HG03039 (cell line): ENCODE data around the gene KRTAP10-4.
"Not testable (repeated sequence)": the region's sequence is repeated elsewhere in the genome, so short reads cannot be mapped to it uniquely, and the experiment has no call there.

Experiments used
- ATAC-seq: cut with Tn5 transposase; IDR thresholded peaks from one replicate; pipeline ENCODE4 v1.9.1; 2021; ENCODE audit warnings: mild to moderate bottlenecking, moderate library complexity; ENCODE audit not compliant: unreplicated experiment

KRTAP10-4 gene

DNA sequence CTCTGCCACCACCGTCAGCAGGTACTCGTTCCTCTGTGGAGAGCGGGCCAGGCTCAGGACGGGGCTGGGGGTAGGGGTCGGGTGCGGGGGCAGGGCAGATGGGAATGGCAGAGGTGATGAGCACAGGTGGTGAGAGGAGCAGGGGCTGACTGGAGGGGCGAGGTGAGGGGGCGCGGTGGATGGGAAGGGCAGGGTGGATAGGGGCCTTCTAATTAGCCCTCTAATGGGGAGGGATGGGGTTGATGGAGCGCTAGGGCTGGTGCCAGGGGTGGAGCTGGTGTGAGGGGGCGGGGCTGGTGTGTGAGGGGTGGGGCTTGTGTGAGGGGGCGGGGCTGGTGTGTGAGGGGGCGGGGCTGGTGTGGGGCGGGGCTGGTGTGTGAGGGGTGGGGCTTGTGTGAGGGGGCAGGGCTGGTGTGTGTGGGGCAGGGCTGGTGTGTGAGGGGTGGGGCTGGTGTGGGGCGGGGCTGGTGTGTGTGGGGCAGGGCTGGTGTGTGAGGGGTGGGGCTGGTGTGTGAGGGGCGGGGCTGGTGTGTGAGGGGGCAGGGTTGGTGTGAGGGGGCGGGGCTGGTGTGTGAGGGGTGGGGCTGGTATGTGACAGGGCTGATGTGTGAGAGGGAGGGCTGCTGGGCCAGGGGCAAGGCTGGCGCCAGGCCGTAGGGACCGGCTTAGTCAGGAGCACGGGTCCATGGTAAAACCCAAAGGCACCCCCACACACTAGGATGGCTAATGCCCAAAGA lies 39.5 kb upstream of the KRTAP10-4 start:
- ATAC-seq, result no peak

DNA sequence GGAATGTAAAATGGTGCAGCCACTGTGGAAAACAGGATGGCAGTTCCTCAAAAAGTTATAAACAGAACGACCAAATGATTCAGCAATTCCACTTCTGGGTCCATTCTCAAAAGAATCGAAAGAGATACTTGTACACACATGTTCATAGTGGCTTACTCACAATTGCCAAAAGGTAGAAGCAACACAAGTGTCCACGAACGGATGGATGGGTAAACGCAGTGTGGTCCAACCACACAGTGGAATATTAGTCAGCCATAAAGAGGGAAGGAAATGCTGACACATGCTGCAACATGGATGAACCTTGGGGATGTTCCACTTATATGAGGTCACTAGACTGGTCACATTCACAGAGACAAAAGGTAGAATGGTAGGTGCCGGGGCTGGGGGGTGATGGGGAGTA lies 38.8 kb upstream of the KRTAP10-4 start:
- no peak for ATAC-seq

DNA sequence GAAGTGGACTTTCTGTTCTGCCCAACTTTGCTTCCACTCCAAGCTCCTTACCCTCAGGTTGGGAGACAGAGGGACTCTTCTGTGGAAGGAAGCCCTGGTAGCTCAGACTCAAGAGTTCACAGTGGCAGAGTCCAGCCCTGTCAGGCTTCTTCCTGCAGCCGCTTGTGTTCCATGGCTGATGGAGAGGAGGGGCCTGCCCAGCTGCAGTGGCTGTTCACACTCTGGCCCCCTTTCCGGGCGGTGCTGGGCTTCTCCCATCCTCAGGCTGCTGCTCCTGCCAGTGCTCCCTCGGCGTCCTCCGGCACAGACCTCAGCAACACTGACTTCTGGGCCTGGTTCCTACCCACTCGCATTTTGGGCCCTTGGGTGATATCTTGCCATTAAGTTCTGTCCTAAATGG lies 37.6 kb upstream of the KRTAP10-4 start:
- ATAC-seq, result no peak

DNA sequence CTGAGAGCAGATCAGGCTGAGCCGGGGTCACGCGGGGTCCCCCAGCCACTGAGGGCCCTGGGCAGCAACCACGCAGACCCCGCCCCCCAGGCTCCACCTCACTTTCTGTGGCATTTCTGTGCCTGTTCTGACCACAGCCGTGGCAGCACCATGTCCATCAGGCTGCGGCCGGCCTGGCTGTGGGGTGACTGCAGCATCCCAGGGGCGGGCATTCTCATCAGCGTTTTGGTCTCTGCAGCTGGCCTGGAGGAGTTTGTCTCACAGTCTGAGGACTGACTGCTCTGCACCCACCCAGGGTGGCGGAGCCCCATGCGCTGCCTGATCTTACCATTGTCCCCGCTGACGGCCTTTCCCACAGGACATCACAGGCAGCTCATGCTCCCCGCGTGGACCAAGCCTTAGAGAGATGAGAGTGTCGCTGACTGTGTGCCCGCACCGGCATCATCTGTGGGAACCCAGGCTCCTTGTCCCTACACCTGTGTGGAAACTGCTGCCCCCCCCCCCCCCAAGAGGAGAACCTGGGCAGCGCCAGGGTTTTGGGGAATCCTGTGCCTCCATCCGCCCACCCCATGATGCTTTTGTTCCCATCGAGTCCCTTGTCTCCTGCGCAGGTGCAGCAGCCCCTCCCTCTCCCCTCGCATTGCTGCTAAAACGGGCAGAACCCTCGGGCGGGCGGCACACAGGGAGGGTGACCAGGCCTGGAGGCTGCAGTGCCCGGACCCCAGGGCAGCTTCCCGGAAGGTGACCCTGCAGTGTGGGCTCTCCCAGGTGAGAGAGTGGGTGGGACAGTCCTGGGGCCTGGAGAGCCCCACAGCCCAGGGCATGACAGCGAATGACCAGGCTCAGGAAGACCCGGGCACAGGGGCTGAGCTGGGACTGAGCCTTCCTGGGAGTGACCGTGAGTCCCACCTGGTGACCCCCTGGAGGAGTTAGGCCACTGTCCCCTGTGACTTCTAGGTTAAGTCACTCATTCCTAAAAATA lies 35.3 kb upstream of the KRTAP10-4 start:
- no peak for ATAC-seq

DNA sequence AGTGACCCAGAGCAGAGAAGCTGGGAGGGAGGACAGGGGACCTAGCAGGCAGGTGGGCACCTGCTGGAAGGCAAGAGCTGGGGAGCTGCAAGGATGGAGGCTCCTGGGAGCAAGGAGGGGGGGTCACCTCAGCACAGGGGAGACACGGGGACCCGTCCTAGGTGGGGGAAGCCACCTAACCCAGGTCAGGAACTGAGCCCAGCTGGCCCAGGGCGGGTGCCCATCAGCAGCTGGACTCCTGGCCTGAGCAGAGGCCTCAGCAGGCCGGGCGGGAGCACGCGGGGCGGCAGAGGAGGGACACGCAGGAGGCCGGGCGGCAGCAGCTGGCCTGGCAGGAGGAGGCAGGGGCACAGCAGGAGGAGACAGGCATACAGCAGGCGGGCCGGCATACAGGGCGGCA lies 34.5 kb upstream of the KRTAP10-4 start:
- ATAC-seq, result no peak

DNA sequence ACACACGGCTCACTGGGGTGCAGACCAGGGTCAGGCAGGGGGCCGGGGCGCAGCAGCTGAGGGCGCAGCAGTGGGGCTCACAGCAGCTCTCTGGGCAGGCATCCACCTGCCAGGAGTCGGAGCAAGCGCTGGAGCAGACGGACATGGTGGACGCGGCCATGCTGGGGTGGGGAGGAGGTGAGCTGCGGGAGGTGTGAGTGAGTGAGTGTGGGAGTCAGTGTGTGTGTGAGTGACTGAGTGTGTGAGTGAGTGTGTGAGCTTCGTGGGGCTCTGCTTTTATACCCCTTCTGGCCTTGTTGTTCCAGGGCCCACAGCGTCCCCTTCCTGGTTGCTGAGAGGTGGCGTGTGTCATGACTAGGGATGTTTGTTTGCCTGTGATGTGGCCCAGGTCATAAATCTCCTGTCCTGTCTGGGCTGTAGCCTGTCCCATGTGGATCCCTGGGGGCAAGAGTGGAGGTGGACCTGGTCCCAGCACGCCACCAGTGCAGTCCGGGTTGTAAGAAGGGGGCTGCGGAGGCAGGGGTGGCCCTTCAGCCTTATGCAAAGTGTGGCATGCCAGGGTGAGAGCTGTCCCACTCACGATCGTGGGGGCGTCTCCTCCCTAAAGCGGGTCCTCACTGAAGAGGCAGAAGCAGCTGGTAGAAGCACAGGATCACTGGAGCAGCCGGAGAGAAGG lies 33.4 kb upstream of the KRTAP10-4 start, which contains the start of gene KRTAP10-1:
Gene KRTAP10-1, minus strand, starts transcription at position 205 of the 676 bp plus-strand sequence. Its CDS starts 45 bp downstream, at position 160.
- no peak for ATAC-seq

DNA sequence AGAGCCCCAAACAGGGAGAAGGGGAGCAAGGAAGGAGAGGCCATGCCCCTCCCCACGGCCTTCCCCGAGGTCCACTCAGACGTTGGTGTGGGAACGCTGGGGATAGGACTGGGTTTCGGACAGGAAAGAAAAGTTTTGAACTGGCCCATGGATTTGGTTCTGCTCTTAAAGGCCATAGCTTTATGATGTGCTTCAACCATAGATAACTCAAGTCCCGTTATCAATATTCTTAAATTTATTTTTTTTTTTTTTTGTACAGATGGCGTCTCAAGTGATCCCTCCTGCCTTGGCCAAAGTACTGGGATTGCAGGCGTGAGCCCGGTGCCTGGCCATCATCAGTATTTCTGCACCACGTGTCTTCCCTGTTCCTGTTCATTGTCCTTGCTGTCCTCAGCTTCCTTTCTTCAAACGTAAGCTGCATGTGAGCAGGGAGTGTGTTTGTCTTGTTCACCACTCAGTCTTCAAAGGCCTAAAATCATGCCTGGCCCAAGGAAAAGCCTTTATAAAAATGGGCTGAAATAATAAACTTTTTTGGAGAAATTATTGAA lies 32.7 kb upstream of the KRTAP10-4 start:
- no peak for ATAC-seq

DNA sequence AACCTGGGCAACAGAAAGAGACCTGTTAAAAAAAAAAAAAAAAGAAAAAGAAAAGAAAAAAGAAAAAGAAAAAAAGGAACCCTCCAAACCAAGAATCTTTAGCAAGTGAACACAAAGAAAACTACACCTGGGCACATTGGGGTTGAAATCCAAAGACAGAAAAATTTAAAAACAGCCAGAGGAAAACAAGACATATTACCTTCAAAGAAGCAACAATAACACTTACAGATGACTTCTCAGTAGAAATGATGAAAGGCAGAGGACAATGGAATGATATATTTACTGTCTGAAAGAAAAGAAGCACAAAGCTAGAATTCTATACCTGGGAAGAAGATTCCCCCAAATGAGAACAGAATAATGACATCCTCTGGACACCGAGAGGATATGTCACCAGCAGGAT lies 30.8 kb upstream of the KRTAP10-4 start:
- ATAC-seq, result no peak

DNA sequence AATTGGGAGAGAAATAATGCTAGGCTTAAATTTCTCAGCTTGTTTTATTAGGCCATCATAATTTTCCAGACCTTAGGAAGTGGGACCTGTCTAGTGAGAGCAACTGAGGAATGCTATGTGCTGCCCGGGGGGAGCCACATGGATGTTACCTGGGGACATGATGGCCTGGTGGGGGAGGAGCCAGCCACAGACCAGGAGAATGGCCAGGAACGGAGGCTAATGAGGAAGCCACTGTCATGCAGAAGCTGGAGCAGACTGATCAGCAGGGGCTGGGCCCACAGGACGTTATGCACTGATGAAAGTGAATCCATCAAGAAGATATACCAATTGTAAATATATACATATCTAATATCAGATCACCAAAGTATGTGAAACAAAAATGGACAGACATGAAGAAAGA lies 29.0 kb upstream of the KRTAP10-4 start:
- no peak for ATAC-seq

DNA sequence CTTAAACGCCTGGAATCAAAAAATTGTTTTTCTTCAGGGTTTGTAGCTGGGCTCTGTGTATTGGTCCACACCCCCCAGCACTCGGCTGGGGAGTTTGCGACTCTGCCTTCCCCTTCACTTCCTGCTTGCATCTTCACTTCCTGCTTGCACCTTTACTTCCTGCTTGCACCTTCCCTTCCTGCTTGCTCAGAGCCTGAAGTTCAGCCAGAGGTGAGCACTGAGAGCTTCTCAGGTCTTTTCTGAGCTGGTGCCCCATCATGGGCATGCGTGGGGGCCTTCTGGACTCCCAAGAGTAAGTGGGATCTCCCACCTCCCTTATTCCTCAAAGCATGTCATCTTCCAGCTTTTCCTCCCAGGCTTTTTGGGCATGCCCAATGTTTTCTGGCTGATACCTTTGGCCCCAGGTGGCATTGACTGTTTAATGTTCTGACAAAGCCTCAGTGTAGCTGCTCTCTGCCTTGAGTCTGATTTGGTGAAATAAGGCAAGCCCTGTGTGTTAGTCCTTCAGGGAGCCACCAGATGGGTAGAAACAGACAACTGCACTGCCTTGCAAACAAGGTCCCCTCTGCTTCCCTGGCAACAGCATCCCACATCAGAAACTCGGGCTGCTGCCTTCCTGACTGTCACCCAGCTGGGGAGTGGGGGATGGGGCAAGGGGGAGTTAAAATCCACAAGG lies 25.7 kb upstream of the KRTAP10-4 start:
- no peak for ATAC-seq

DNA sequence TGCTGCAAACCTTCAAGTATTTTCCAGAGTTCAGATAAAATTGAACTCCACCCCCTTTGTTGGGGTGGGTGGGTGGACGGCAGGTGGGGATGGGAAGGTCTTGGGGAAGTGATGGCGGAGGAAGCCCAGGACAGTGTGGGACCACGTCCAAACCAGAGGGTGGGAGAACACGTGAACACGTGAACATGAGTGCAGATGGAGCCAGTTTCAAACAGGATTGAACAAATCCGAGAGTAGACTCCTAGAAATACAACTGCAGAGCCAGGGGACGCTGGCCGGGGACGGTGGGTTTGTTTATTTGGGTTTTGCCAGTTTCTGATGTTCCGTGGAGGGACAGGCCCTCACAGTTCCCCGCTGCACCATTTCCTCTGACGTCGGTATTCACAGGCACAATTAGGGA lies 25.1 kb upstream of the KRTAP10-4 start:
- no peak for ATAC-seq

DNA sequence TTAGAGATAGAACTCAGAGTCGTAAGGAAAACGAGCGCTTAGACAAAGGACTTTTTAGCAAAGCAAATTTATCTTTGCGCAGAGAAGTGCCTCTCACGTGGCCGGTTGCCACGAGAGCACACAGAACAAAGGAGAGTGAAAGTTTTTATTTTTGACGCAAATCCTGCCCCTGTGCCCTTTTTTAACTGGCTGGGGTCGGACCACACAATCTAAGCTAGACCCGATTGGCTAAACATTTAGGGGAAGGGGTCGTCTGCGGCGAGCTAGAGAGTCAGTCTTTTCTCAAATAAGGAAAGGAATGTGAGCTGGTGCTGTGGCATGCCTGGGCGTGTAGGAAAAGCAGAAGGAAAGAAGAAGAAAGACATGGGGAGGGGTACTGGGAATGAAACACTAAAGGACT lies 24.6 kb upstream of the KRTAP10-4 start:
- no peak for ATAC-seq

DNA sequence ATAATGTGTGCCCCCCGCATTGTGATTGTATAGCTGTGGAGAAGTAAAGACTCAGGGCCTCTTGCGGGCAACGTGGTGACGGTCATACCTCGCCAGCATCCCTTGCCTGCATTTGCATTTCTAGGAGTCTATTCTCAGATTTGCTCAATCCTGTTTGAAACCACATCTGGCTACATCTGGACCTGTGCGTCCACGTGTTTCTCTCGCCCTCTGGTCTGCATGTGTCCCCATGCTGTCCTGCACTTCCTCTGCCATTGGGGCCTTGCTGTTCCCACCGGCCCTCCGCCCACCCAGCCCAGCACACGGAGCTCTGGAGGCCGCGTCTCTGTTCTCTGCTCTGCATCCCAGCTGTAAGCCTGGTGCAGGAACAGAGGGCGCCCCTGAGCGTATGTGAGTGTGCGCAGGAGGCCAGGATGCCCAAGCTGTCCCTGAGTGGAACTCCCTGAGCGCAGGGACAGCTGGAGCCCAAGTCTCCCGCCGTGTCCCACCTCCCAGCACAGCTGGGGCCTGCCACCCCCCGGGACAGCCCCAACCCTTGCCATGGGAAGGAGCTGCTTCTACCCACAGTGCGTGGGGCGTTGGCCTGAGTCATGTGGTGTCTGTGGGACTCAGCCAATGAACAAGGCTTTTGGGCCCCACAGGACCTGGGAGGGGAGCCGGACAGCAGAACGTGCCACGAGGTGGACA lies 23.9 kb upstream of the KRTAP10-4 start:
- ATAC-seq, result no peak

DNA sequence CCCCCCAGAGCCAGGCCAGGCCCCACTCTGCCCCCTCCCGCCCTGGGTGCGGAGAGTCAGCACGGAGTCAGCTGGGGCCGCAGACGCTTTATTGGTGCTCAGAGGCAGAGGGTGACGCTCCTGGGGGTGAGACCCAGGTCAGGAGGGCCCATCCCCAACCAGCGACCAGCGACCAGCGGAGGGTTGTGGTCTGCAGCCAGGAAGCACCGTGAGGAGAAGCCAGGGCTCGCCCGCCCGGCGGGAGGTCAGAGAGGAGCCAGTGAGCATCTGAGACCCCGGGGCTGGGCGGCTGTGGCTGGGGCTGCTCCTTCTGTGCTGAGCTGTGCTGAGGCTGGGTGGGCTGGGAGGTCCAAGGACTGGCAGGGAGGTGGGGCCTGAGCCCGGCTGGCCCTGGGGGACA lies 23.2 kb upstream of the KRTAP10-4 start:
- ATAC-seq, result not testable (repeated sequence)

DNA sequence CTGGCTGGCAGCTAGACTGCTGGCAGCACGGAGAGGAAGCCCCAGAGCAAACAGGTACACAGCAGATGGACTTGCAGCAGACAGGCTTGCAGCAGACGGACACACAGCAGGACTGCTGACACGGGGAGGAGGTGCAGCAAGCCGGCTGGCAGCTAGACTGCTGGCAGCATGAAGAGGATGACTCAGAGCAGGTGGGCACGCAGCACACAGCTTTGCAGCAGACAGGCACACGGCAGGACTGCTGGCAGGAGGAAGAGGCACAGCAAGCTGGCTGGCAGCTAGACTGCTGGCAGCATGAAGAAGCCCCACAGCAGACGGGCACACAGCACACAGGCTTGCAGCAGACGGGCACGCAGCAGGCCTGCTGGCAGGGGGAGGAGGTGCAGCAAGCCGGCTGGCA lies 22.7 kb upstream of the KRTAP10-4 start:
- no peak for ATAC-seq

DNA sequence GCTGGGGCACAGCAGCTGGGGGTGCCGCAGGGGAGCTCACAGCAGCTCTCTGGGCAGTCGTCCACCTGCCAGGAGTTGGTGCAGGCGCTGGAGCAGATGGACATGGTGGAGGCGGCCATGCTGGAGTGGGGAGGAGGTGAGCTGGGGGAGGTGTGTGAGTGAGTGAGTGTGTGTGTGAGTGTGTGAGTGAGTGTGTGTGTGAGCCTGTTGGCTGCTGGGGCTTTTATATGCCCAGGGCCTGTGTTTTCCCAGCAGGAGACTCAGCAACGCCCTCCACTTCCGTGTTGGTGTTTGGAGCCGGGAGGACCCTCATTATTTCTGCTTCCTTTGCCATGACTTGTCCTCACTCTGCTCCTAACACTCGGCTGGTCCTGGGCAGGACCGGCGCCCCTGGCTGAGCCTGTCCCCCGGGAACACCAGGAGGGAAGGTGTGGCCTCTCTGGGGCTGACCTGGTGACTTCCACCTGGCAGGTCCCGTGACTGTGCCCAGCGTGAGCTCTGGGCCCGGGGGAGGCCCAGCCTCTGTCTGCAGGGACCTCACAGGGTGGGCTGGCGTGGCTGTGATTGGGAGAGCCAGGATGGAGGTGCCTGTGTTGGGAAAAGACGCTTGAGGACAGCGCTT lies 22.1 kb upstream of the KRTAP10-4 start, which contains the start of gene KRTAP10-2:
Gene KRTAP10-2, minus strand, starts transcription at position 166 of the 622 bp plus-strand sequence. Its CDS starts 47 bp downstream, at position 119.
- no peak for ATAC-seq

DNA sequence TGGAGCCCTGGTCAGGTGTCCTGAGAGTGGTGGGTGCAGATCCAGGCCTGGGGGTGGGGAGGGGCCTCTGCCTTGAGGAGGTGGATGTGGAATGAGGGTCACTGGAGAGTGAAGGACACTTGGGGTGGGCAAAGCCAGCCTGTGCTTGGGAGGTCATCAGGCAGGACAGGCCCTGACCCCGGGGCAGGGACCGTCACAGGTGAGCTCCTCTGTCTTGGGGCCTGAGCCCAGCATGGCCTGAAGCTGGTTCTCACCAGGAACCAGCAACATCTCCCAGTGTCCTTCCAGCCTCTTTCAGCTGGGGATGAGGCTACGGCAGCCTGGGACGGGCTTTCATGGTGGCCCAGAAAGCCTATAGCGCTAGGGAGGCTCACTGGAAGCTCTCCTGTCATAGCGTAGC lies 21.4 kb upstream of the KRTAP10-4 start:
- no peak for ATAC-seq

DNA sequence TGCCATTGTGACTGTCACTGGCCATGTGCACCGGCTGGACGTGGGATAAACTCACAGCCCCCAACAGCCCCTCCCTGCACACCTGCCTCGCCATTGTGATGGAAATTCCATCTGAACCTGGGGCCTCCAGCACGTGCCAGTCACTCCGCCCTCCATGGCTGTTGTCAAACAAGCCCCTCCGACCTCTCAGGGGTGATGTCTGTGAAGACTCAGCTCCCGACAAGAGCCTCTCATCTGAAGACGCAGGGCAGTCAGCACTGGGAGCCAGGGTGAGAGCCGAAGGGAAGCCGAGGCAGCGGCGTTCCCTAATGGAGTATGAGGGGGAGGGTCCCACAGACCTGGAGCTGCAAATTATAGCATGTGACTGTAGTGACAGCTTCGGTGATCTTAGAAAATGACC lies 20.8 kb upstream of the KRTAP10-4 start:
- no peak for ATAC-seq

DNA sequence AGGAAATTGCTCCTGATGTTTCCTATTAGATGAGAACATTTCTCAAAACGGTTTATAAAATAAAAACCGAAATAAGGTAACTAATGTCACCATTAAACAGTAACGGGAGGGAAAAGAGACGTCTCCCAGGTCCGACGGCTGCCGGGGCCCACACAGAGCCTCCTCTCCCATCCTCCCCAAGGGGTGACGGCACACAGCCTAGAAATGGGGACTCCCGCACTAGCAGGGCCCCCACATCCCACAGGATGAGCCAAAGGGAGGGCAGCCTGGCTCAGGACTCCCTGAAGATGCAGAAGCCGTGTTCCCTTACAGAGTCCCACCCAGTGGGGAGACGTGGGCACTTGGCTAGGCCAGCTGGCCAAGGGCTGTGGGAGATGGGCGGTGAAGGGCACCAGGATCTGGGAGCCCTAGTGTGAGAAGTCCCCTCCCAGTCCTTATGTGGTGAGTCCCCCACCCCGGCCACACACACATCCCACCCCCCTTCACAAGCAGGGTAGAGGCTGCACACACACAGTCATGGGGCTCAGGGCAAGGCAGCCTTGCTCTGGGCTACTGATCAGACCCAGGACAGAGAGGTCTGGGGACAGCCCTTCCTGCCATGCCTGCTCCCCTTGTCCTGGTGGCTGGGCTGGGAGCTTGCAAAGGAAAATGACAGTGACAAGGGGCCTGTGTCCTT lies 18.2 kb upstream of the KRTAP10-4 start:
- no peak for ATAC-seq
